Common myeloid progenitor, CD34-positive (primary cell): ENCODE data around the gene WDFY4.

Source experiments
- CTCF ChIA-PET: fragments of 350-600 bp; sonication (Branson Sonifier 250); formaldehyde crosslinking; loops from one replicate; lab custom pipeline; 2021; ENCODE audit warnings: antibody characterized with exemption; lab: Charles Lee
- POLR2A ChIA-PET: fragments of 350-600 bp; sonication (Branson Sonifier 250); formaldehyde crosslinking; loops from one replicate; lab custom pipeline; 2021; ENCODE audit warnings: antibody characterized with exemption; lab: Charles Lee
- DNase-seq, 3 donors: peaks; one replicate each; pipeline versions ENCODE4 v3.0.0 to v3.0.0-alpha.2; 2013
- H3K27ac ChIP-seq, 2 experiments: 1 replicate in 1 of 2; 2 replicates in 1 of 2; pipeline ENCODE4 v1.7.0; 2013; ENCODE audit warnings: inconsistent platforms in 2 of 2, low read length in 2 of 2, mild to moderate bottlenecking in 2 of 2, low read depth in 1 of 2, moderate library complexity in 1 of 2; ENCODE audit not compliant: severe bottlenecking in 2 of 2, insufficient read depth in 1 of 2, poor library complexity in 1 of 2
- H3K27me3 ChIP-seq, 5 experiments: replicated peaks in 2 of 5; 1 replicate in 3 of 5; 2 replicates in 2 of 5; pipeline versions ENCODE4 v1.6.1 to v1.7.0; 2013; ENCODE audit warnings: low read length in 4 of 5, mild to moderate bottlenecking in 2 of 5, moderate library complexity in 2 of 5, inconsistent platforms in 1 of 5; ENCODE audit not compliant: insufficient read depth in 5 of 5, control insufficient read depth in 4 of 5
- H3K36me3 ChIP-seq, 4 experiments: 1 replicate in 2 of 4; 2 replicates in 2 of 4; pipeline versions ENCODE4 v1.6.1 to v1.7.0; 2013; ENCODE audit warnings: low read length in 3 of 4, control low read depth in 1 of 4, mild to moderate bottlenecking in 1 of 4; ENCODE audit not compliant: control insufficient read depth in 4 of 4, insufficient read depth in 4 of 4
- H3K4me1 ChIP-seq, 4 experiments: 1 replicate in 3 of 4; 2 replicates in 1 of 4; pipeline versions ENCODE4 v1.6.1 to v1.7.1; 2013; ENCODE audit warnings: low read length in 3 of 4, mild to moderate bottlenecking in 3 of 4, control low read depth in 1 of 4, inconsistent platforms in 1 of 4, moderate library complexity in 1 of 4; ENCODE audit not compliant: control insufficient read depth in 4 of 4, insufficient read depth in 4 of 4; ENCODE audit errors: control extremely low read depth in 1 of 4
- H3K4me3 ChIP-seq, 7 experiments: 1 replicate in 4 of 7; 2 replicates in 3 of 7; pipeline versions ENCODE4 v1.5.1 to v1.7.0; 2013; ENCODE audit warnings: mild to moderate bottlenecking in 7 of 7, low read length in 6 of 7, moderate library complexity in 6 of 7, inconsistent platforms in 2 of 7, low read depth in 2 of 7, control low read depth in 1 of 7; ENCODE audit not compliant: insufficient read depth in 4 of 7, control insufficient read depth in 1 of 7; ENCODE audit errors: extremely low read depth in 1 of 7
- H3K9me3 ChIP-seq, 5 experiments: 1 replicate in 4 of 5; 2 replicates in 1 of 5; pipeline versions ENCODE4 v1.6.1 to v1.7.1; 2013; ENCODE audit warnings: low read length in 4 of 5, mild to moderate bottlenecking in 2 of 5, inconsistent platforms in 1 of 5, low read depth in 1 of 5, moderate library complexity in 1 of 5; ENCODE audit not compliant: control insufficient read depth in 4 of 5, insufficient read depth in 2 of 5; ENCODE audit errors: control extremely low read depth in 1 of 5
- WGBS: methylation state at CpG from one replicate; pipeline ENCODE4 v1.1.5; 2013; ENCODE audit not compliant: insufficient coverage; 5-methylcytosine and 5-hydroxymethylcytosine counted together

Gene WDFY4

GRCh38 chr10:48782386-48782785 is 97.7 kb downstream of the WDFY4 start:
- ChIA-PET POLR2A (no interaction called here), CTCF (no interaction called here)
- WGBS: 100% methylated on average over 2 of the region's 2 CpGs
- H3K27ac ChIP-seq: no peak overlapping the region
- no peak for DNase-seq
- H3K36me3 ChIP-seq: peaks cover 22 to 63% (median 43%) of the 10 kb centered on the region in 4 experiments
- no peak overlapping the region for H3K4me3 ChIP-seq
- peaks cover 0 to 2% (median 0%) of the 10 kb centered on the region in 5 experiments for H3K9me3 ChIP-seq
- no peaks in the 10 kb centered on the region for H3K27me3 ChIP-seq
- H3K4me1 ChIP-seq: no peaks in the 10 kb centered on the region

- Histone ChIP-seq H3K9me3 (peaks cover 0 to 2% (median 0%) of the 10 kb centered on the region in 5 experiments), H3K36me3 (peaks cover 18 to 57% (median 36%) of the 10 kb centered on the region in 4 experiments), H3K27me3 (no peaks in the 10 kb centered on the region), H3K4me1 (no peaks in the 10 kb centered on the region), H3K27ac (no peak overlapping the region), H3K4me3 (no peak overlapping the region)
- no peak for DNase-seq
- POLR2A ChIA-PET: no interaction called here
- WGBS: 100% methylated on average over 2 of the region's 2 CpGs
- CTCF ChIA-PET: interaction anchor here (1.0 kb wide), 1 partner anchor 128 kb away, joined by 3 read pairs; no protein-coding TSS in a partner anchor
Measured at GRCh38 chr10:48784031-48784430, 99.4 kb downstream of the WDFY4 start.

GRCh38 chr10:48785796-48786195 is 101.1 kb downstream of the WDFY4 start:
- CTCF ChIA-PET: no interaction called here
- POLR2A ChIA-PET: no interaction called here
- peaks cover 0 to 2% (median 0%) of the 10 kb centered on the region in 5 experiments for H3K9me3 ChIP-seq
- peaks cover 16 to 57% (median 40%) of the 10 kb centered on the region in 4 experiments for H3K36me3 ChIP-seq
- DNase-seq: no peak
- no peaks in the 10 kb centered on the region for H3K27me3 ChIP-seq
- no peak overlapping the region for H3K27ac ChIP-seq
- H3K4me1 ChIP-seq: no peaks in the 10 kb centered on the region
- H3K4me3 ChIP-seq: no peak overlapping the region
- WGBS: 83% methylated on average over 1 of the region's 2 CpGs

GRCh38 chr10:48786606-48787282 is 102.1 kb downstream of the WDFY4 start:
- no peak overlapping the region for H3K27ac ChIP-seq
- H3K4me1 ChIP-seq: peaks cover 0 to under 1% (median 0%) of the 10 kb centered on the region in 4 experiments
- ChIA-PET CTCF (no interaction called here), POLR2A (no interaction called here)
- peaks cover 14 to 65% (median 43%) of the 10 kb centered on the region in 4 experiments for H3K36me3 ChIP-seq
- no peak overlapping the region for H3K4me3 ChIP-seq
- no peaks in the 10 kb centered on the region for H3K27me3 ChIP-seq
- no peak for DNase-seq
- WGBS: 100% methylated on average over 2 of the region's 4 CpGs
- H3K9me3 ChIP-seq: peaks cover 0 to 2% (median 0%) of the 10 kb centered on the region in 5 experiments

GRCh38 chr10:48788554-48788953 is 103.9 kb downstream of the WDFY4 start:
- ChIA-PET POLR2A (no interaction called here), CTCF (no interaction called here)
- H3K27me3 ChIP-seq: no peaks in the 10 kb centered on the region
- no peak for DNase-seq
- no peak overlapping the region for H3K27ac ChIP-seq
- H3K36me3 ChIP-seq: peaks cover 16 to 64% (median 45%) of the 10 kb centered on the region in 4 experiments
- peaks cover 0 to 2% (median 0%) of the 10 kb centered on the region in 5 experiments for H3K9me3 ChIP-seq
- peaks cover 0 to 14% (median 2%) of the 10 kb centered on the region in 4 experiments for H3K4me1 ChIP-seq
- WGBS: 96% methylated on average over 4 of the region's 5 CpGs
- H3K4me3 ChIP-seq: no peak overlapping the region

GRCh38 chr10:48789486-48790456 is 105.1 kb downstream of the WDFY4 start:
- WGBS: 98% methylated on average over 7 of the region's 10 CpGs
- Histone ChIP-seq H3K27me3 (no peaks in the 10 kb centered on the region), H3K4me1 (peaks cover 0 to 14% (median 2%) of the 10 kb centered on the region in 4 experiments), H3K27ac (no peak overlapping the region), H3K9me3 (peaks cover 0 to 2% (median 0%) of the 10 kb centered on the region in 5 experiments), H3K36me3 (peaks cover 19 to 73% (median 52%) of the 10 kb centered on the region in 4 experiments), H3K4me3 (no peak overlapping the region)
- POLR2A ChIA-PET: no interaction called here
- CTCF ChIA-PET: no interaction called here
- DNase-seq: no peak
